SK-N-SH (cell line): ENCODE measurements around the gene ADCY6.

Experiments used
- ELF1 ChIP-seq: IDR thresholded peaks from 2 replicates; pipeline ENCODE4 v1.4.0; 2012
- EZH2phosphoT487 ChIP-seq: fragments of 200-600 bp; sonication (generic); IDR thresholded peaks from 2 replicates; pipeline ENCODE4 v1.6.1; 2017; ENCODE audit warnings: low read depth, mixed run types, mild to moderate bottlenecking, antibody characterized with exemption, moderate library complexity, borderline replicate concordance
- FOXM1 ChIP-seq: IDR thresholded peaks from 2 replicates; pipeline ENCODE4 v1.4.0; 2012; ENCODE audit warnings: low read depth, mild to moderate bottlenecking
- GATA2 ChIP-seq: sonication (generic); formaldehyde crosslinking; IDR thresholded peaks from 2 replicates; pipeline ENCODE4 v1.5.0; 2020; ENCODE audit warnings: mild to moderate bottlenecking, missing genetic modification reagents
- JUND ChIP-seq: IDR thresholded peaks from 2 replicates; pipeline ENCODE4 v1.4.0; 2012
- MAX ChIP-seq: IDR thresholded peaks from 2 replicates; pipeline ENCODE4 v1.4.0; 2012; ENCODE audit warnings: low read depth
- MXI1 ChIP-seq: IDR thresholded peaks from 2 replicates; pipeline ENCODE4 v1.6.1; 2012; ENCODE audit warnings: mild to moderate bottlenecking, low read depth, low read length, improper control_type of control experiment
- POLR2AphosphoS5 ChIP-seq: IDR thresholded peaks from 2 replicates; pipeline ENCODE4 v1.6.1; 2012; ENCODE audit warnings: low read depth, low read length
- RAD21 ChIP-seq: IDR thresholded peaks from 2 replicates; pipeline ENCODE4 v1.6.1; 2012; ENCODE audit warnings: mild to moderate bottlenecking, low read length
- REST ChIP-seq: IDR thresholded peaks from 2 replicates; pipeline ENCODE4 v1.6.1; 2012; ENCODE audit warnings: mild to moderate bottlenecking, low read depth, low read length, moderate library complexity
- RFX5 ChIP-seq: IDR thresholded peaks from 2 replicates; pipeline ENCODE4 v1.6.1; 2012; ENCODE audit warnings: mild to moderate bottlenecking, improper control_type of control experiment, low read length
- SIN3A ChIP-seq: IDR thresholded peaks from 2 replicates; pipeline ENCODE4 v1.6.1; 2012; ENCODE audit warnings: low read depth, mild to moderate bottlenecking, low read length, moderate library complexity, borderline replicate concordance
- TAF1 ChIP-seq: IDR thresholded peaks from 2 replicates; pipeline ENCODE4 v1.6.1; 2012; ENCODE audit warnings: low read depth, mild to moderate bottlenecking, low read length, moderate library complexity, borderline replicate concordance
- TF ChIP-seq, protein P1 (sequence below): fragments of 200-600 bp; sonication (generic); IDR thresholded peaks from 2 replicates; pipeline ENCODE4 v1.6.1; 2017; ENCODE audit warnings: antibody characterized with exemption, mild to moderate bottlenecking, moderate library complexity

DNA sequence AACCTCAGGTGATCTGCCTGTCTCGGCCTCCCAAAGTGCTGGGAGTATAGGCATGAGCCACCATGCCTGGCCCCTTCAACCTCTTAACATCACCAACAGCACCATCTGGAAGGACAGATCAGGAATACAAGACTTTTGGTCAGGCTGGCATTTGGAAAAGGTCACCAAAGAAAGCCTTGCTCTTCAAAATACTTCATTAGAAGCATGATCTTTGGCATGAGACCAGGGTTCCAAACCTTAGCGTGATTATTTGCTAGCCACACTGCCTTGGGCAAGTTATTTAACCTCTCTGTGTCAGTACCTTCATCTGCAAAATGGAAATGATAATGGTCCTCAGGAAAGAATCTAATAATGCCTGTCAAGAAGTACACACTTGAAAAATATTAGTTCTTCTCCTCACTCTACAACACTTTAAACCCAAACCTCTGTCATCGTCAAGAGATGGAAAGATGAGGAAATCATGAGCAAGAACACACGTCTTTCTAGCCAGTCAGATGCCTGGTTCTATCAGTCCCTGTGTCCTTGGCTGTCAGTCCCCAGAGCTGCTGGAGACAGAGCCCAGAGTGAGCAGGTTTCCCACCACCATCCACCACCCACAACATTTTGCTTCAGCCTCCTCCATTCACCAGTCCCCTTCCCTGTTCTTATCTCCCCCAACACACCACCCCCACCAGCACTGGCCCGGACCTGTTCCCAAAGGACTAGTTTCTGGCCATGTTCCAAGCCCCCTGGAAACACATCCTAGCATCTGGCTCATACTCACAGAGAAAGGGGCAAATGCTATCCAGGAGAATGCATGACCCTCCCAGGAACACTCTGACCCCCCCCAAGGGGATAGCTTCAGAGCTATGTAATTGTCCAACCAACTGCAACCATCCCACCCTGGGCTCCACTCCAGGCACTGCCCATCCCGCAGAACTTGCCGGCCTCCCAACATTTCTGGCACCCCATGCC lies 2.0 kb downstream of the ADCY6 start:
- no peak for TF ChIP-seq JUND
- TF ChIP-seq, protein P1, sequence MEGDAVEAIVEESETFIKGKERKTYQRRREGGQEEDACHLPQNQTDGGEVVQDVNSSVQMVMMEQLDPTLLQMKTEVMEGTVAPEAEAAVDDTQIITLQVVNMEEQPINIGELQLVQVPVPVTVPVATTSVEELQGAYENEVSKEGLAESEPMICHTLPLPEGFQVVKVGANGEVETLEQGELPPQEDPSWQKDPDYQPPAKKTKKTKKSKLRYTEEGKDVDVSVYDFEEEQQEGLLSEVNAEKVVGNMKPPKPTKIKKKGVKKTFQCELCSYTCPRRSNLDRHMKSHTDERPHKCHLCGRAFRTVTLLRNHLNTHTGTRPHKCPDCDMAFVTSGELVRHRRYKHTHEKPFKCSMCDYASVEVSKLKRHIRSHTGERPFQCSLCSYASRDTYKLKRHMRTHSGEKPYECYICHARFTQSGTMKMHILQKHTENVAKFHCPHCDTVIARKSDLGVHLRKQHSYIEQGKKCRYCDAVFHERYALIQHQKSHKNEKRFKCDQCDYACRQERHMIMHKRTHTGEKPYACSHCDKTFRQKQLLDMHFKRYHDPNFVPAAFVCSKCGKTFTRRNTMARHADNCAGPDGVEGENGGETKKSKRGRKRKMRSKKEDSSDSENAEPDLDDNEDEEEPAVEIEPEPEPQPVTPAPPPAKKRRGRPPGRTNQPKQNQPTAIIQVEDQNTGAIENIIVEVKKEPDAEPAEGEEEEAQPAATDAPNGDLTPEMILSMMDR = no peak
- no peak for TF ChIP-seq MXI1
- no peak for TF ChIP-seq ELF1
- no peak for TF ChIP-seq RAD21
- no peak for TF ChIP-seq FOXM1
- no peak for TF ChIP-seq EZH2phosphoT487
- no peak for TF ChIP-seq SIN3A
- no peak for TF ChIP-seq REST
- no peak for TF ChIP-seq RFX5
- no peak for TF ChIP-seq TAF1
- TF ChIP-seq MAX = no peak
- no peak for TF ChIP-seq POLR2AphosphoS5
- no peak for TF ChIP-seq GATA2 (CRISPR knock-in tag)
